ENCODE measurements around the gene TRAPPC6A.

DNA sequence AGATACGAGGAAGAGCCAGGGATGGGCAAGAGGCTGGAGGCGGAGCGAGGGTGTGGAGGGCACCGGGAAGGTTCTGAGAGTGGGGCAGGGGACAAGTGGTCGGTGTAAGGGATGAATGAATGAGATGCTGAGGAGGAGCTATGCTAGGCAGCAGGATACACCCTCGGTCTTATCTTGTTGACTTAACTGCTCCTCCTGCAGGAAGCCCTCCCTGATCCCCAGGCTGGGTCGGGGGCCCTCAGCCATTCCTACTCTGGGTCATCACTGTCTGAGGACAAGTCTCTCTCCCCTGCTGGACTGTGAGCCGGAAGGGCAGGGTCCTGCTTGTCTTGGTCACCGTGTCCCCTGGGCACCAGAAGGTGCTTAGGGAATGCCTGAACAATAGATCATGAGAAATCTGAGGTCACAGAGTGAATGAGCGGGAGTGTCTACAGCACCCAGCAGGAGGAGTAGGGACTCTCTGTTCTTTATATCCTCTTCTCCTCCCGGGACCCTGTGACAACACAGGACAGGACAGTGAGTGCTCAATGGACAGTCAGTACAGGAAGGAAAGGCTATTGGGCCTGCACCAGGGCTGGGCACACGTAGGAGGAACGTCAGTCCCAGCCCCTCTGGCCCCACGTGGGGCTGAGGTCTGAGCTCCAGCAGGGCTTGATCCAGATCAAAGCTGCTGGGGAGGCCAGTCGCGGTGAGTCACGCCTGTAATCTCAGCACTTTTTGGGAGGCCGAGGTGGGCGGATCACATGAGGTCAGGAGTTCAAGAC is 23.8 kb downstream of the TRAPPC6A start:
- TF ChIP-seq EZH2 (IDR thresholded peaks at IDR 0.05; ENCODE audit: insufficient read depth, poor library complexity, severe bottlenecking) (no peak), EZH2phosphoT487 (IDR thresholded peaks at IDR 0.05; ENCODE audit: insufficient read depth, low read depth) (no peak)
